Kidney epithelial cell (primary cell): ENCODE data around the gene CRYBG1. TPM values are rescaled to one million over a fixed set of nuclear protein-coding genes. Genes with fewer than 3 reads are reported as not detected.

Experiments used
- DNase-seq: peaks from one replicate; pipeline ENCODE4 v3.0.0-alpha.2; 2010; ENCODE audit warnings: low read depth
- H3K27me3 ChIP-seq: 2 replicates; pipeline ENCODE4 v1.6.0; 2011; ENCODE audit warnings: low read length; ENCODE audit not compliant: control insufficient read depth, insufficient read depth
- H3K36me3 ChIP-seq: 2 replicates; pipeline ENCODE4 v1.5.1; 2011; ENCODE audit warnings: low read length; ENCODE audit not compliant: control insufficient read depth, insufficient read depth
- H3K4me3 ChIP-seq: 2 replicates; pipeline ENCODE4 v1.5.1; 2011; ENCODE audit warnings: low read depth, mild to moderate bottlenecking, control low read depth, low read length
- total RNA-seq: library from RNA; depleted of rRNA; stranded (reverse); fragments of >200 nt; gene quantifications from 2 replicates; pipeline ENCODE4 v1.2.3, GENCODE V29; 2015
- TF ChIP-seq, protein P1 (sequence below): IDR thresholded peaks from 2 replicates; pipeline ENCODE4 v1.5.1; 2011; ENCODE audit warnings: mild to moderate bottlenecking, moderate library complexity, low read length, control low read depth, inconsistent platforms; ENCODE audit not compliant: insufficient read depth, poor library complexity, severe bottlenecking

CRYBG1 gene
- total RNA-seq, 1 donor from 2014 or later = 4.4 TPM

DNA sequence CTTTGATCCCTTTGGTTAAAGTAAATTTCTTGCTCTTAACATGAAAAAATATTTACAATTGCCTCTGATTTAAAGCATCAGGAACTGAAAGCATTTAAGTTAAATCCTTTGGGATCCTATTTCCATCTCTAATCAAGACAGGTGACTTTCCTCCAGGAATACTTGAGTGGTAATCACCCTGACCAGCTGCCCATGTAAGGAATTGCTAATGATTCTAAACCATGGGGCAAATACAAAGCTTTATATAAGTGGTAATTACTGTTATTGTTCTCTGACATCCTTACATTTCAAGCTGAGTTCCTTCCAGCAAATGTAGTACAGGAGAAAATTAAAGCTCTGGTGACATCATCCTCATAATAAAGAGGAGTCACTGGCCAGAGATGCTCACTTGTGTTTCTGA is 100.6 kb downstream of the CRYBG1 start:
- no peaks in the 10 kb centered on the region for H3K27me3 ChIP-seq
- no peaks in the 10 kb centered on the region for H3K36me3 ChIP-seq
- no peak overlapping the region for H3K4me3 ChIP-seq
- DNase-seq = no peak
- TF ChIP-seq, protein P1, sequence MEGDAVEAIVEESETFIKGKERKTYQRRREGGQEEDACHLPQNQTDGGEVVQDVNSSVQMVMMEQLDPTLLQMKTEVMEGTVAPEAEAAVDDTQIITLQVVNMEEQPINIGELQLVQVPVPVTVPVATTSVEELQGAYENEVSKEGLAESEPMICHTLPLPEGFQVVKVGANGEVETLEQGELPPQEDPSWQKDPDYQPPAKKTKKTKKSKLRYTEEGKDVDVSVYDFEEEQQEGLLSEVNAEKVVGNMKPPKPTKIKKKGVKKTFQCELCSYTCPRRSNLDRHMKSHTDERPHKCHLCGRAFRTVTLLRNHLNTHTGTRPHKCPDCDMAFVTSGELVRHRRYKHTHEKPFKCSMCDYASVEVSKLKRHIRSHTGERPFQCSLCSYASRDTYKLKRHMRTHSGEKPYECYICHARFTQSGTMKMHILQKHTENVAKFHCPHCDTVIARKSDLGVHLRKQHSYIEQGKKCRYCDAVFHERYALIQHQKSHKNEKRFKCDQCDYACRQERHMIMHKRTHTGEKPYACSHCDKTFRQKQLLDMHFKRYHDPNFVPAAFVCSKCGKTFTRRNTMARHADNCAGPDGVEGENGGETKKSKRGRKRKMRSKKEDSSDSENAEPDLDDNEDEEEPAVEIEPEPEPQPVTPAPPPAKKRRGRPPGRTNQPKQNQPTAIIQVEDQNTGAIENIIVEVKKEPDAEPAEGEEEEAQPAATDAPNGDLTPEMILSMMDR = no peak

DNA sequence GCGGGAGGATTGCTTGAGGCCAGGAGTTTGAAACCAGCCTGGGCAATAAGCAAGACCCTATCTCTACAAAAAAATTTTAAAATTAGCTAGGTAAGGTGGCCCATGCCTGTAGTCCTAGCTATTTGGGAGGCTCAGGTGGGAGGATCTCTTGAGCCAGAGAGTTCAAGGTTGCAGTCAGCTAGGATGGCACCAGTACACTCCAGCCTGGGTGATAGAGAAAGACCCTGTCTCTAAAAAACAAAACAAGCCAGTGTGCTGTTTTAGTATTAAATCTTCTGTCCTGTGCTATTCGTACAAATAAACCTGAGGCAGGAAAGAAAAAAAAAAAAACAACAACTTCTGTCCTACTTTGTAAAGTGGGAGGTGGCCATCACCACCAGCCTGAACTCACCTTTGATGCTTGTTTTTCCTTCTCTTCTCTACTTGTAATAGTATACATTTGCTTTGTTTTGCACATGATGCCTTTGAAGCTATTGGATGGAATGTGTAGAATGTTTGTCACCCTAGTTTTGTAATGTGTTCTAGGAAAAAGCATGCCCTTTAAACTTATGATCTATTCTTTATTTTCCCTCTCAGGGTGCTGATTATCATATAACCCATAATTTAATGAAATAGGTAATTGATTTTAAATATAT is 102.5 kb downstream of the CRYBG1 start:
- no peaks in the 10 kb centered on the region for H3K27me3 ChIP-seq
- H3K36me3 ChIP-seq = no peaks in the 10 kb centered on the region
- TF ChIP-seq, protein P1 = no peak
- no peak for DNase-seq
- H3K4me3 ChIP-seq = no peak overlapping the region

DNA sequence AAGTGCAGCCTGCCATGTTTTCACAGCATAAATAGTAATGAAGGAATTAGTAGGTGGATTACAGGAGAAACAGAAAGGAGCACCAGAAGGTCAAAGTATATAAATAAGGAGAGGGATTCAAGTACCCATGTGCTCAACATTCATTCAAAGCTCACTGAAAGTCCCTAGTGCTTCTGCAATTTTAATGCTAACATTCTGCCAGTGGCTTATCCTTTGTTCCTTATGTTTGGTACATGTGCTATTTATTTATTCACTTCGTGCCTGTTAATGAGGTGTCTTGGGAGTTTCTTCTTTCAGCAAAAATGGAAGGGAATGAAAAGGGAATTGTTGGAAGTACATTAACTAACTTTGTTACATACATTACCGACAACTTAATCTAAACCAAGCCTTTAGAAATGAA is 105.7 kb downstream of the CRYBG1 start:
- Histone ChIP-seq H3K4me3 (no peak overlapping the region), H3K36me3 (no peaks in the 10 kb centered on the region), H3K27me3 (no peaks in the 10 kb centered on the region)
- TF ChIP-seq, protein P1 = no peak
- DNase-seq = no peak

DNA sequence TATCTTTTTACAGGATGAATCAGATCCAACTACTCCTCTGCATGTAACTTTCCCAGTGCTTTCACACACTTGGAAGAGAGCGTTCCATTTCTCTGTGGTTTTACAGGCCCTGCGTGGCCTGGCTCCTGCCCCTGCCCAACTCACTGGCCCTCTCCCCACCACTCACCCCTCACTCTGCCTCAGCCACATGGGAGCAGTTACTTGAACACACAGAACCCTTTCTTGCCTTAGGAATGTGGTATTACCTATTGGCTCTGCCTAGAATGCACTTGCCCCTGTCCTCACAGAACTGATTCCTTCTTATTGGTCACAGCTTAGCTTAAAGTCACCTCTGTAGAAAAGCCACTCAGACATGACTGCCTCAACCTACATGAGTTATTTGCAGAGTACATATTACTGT is 108.4 kb downstream of the CRYBG1 start:
- TF ChIP-seq, protein P1 = no peak
- DNase-seq = no peak
- H3K36me3 ChIP-seq = no peaks in the 10 kb centered on the region
- H3K4me3 ChIP-seq = no peak overlapping the region
- H3K27me3 ChIP-seq = no peaks in the 10 kb centered on the region

DNA sequence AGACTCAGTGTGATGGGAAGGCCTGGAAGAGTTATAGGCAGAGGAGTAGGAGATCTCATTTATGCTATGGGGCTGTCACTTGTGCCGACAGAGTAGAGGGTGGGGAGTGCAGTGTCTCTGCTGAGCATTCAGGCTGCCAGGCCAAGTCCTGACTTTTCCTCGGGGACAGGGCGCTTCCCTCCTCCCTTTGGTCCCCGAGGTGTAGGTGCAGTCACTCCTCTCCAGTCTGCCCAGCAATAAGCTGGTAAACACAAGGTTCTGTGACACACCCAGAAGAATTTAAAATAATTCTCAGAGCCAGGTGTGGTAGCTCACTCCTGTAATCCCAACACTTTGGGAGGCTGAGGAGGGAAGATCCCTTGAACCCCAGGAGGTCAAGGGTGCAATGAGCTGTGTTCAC is 109.4 kb downstream of the CRYBG1 start:
- no peaks in the 10 kb centered on the region for H3K36me3 ChIP-seq
- H3K4me3 ChIP-seq = no peak overlapping the region
- no peaks in the 10 kb centered on the region for H3K27me3 ChIP-seq
- TF ChIP-seq, protein P1 = no peak
- no peak for DNase-seq

DNA sequence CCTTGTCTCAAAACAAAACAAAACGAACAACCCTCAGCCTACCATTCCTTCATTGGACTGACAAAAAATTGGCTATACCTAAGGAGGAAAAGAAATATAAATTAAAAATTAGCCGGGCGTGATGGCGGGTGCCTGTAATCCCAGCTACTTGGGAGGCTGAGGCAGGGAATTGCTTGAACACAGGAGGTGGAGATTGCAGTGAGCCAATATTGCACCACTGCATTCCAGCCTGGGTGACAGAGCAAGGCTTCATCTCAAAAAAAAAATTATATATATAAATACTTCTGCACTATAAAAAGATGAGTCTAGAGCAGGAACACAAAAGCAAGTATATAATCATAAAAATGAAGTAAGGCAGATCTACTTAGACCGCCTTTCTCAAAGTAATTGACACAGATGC is 109.8 kb downstream of the CRYBG1 start:
- Histone ChIP-seq H3K4me3 (no peak overlapping the region), H3K36me3 (no peaks in the 10 kb centered on the region), H3K27me3 (no peaks in the 10 kb centered on the region)
- no peak for DNase-seq
- TF ChIP-seq, protein P1 = no peak
